K562 (cell line): ENCODE data around the gene ZNF574. TPM values are rescaled to one million over a fixed set of nuclear protein-coding genes. Genes with fewer than 3 reads are reported as not detected.

ENCODE experiments used
- ATAC-seq: fragments of 200-7000 bp; cut with Tn5 transposase; 3 replicates; pipeline ENCODE4 v1.9.1; 2020; ENCODE audit warnings: moderate library complexity
- BruUV-seq: library from RNA; stranded (reverse); fragments of 400-500 nt; replicated peaks from 2 replicates; lab custom pipeline; 2021; lab: Mats Ljungman, UMichigan
- CTCF ChIA-PET: fragments of 300-600 bp; formaldehyde crosslinking; extraction: SDS; loops from one replicate; lab custom pipeline; 2021; ENCODE audit warnings: low intra/inter-chr PET ratio; lab: Yijun Ruan, JAX
- POLR2A ChIA-PET: fragments of 300-600, 350-650 bp; sonication (Branson Sonifier 250); formaldehyde crosslinking; extraction: SDS; loops from one replicate; lab custom pipeline; 2021; ENCODE audit warnings: antibody characterized with exemption, inconsistent platforms; lab: Yijun Ruan, JAX
- DNase-seq, 4 experiments: peaks; one replicate each; pipeline versions ENCODE4 v3.0.0 to v3.0.0-alpha.2; 2011 to 2018; ENCODE audit warnings: low spot score in 3 of 4, mixed read lengths in 3 of 4; ENCODE audit errors: extremely low read depth in 1 of 4
- FAIRE-seq: peaks from 2 replicates; lab custom pipeline; 2011; peaks lifted over from hg19 to GRCh38; lab: Jason Lieb, UNC
- H2AFZ ChIP-seq: 2 replicates; pipeline ENCODE4 v1.6.0; 2011; ENCODE audit warnings: low read depth, low read length, control low read depth, inconsistent platforms
- H3K27ac ChIP-seq: fragments of 200-600 bp; 3 replicates; pipeline ENCODE4 v1.8.0; 2011; ENCODE audit warnings: low read depth, mild to moderate bottlenecking, control low read depth, inconsistent platforms, low read length, moderate library complexity, mixed read lengths; ENCODE audit errors: extremely low read depth
- H3K27me3 ChIP-seq, 2 experiments: fragments of 300-600 bp in 1 of 2; 2 replicates in 1 of 2; 3 replicates in 1 of 2; pipeline versions ENCODE4 v1.6.0 to v1.8.0; 2011; ENCODE audit warnings: inconsistent platforms in 2 of 2, low read length in 2 of 2, mild to moderate bottlenecking in 1 of 2, mixed read lengths in 1 of 2, moderate library complexity in 1 of 2; ENCODE audit not compliant: control insufficient read depth in 2 of 2, insufficient read depth in 2 of 2
- H3K36me3 ChIP-seq: fragments of 300-600 bp; 3 replicates; pipeline ENCODE4 v1.8.0; 2011; ENCODE audit warnings: mild to moderate bottlenecking, low read length, inconsistent platforms; ENCODE audit not compliant: control insufficient read depth, insufficient read depth
- H3K4me1 ChIP-seq, 2 experiments: fragments of 200-600 bp in 1 of 2; replicated peaks in 1 of 2; 2 replicates in 1 of 2; 3 replicates in 1 of 2; pipeline versions ENCODE4 v1.5.1 to v1.8.0; 2011; ENCODE audit warnings: inconsistent platforms in 2 of 2, low read length in 2 of 2, mild to moderate bottlenecking in 1 of 2, mixed read lengths in 1 of 2, moderate library complexity in 1 of 2; ENCODE audit not compliant: control insufficient read depth in 2 of 2, insufficient read depth in 2 of 2
- H3K4me2 ChIP-seq: 2 replicates; pipeline ENCODE4 v1.6.1; 2011; ENCODE audit warnings: low read length, control low read depth, inconsistent platforms, mixed read lengths; ENCODE audit not compliant: insufficient read depth
- H3K4me3 ChIP-seq: fragments of 200-600 bp; sonication (generic), shearing (Covaris generic); 2 replicates; pipeline ENCODE4 v1.5.1; 2016; ENCODE audit warnings: control low read depth, inconsistent platforms
- H3K79me2 ChIP-seq: fragments of 200-600 bp; 3 replicates; pipeline ENCODE4 v1.8.0; 2011; ENCODE audit warnings: low read length, inconsistent platforms; ENCODE audit not compliant: control insufficient read depth, insufficient read depth
- H3K9ac ChIP-seq, 2 experiments: 2 replicates each; pipeline versions ENCODE4 v1.6.0 to v1.6.1; 2011; ENCODE audit warnings: low read depth in 2 of 2, low read length in 2 of 2, control low read depth in 1 of 2, inconsistent platforms in 1 of 2, mild to moderate bottlenecking in 1 of 2, mixed read lengths in 1 of 2; ENCODE audit not compliant: insufficient read depth in 1 of 2
- H3K9me1 ChIP-seq: one replicate; pipeline ENCODE4 v1.6.0; 2011; ENCODE audit warnings: inconsistent platforms, mild to moderate bottlenecking, low read length, moderate library complexity; ENCODE audit not compliant: control insufficient read depth, insufficient read depth
- H3K9me3 ChIP-seq: replicated peaks from 2 replicates; pipeline ENCODE4 v1.5.1; 2011; ENCODE audit warnings: low read depth, low read length, inconsistent platforms; ENCODE audit not compliant: control insufficient read depth, insufficient read depth
- H4K20me1 ChIP-seq: replicated peaks from 2 replicates; pipeline ENCODE4 v1.6.1; 2011; ENCODE audit warnings: low read length, inconsistent platforms, mixed read lengths; ENCODE audit not compliant: control insufficient read depth, insufficient read depth
- CEBPB ChIP-seq: fragments of 450-650 bp; IDR thresholded peaks from 2 replicates; pipeline ENCODE4 v1.6.1; 2016; ENCODE audit warnings: missing genetic modification characterization, missing compliant biosample characterization
- ILK ChIP-seq: fragments of 450-650 bp; IDR thresholded peaks from 2 replicates; pipeline ENCODE4 v1.6.1; 2016; ENCODE audit warnings: missing genetic modification characterization, low read depth, mild to moderate bottlenecking, missing compliant biosample characterization, moderate library complexity, borderline replicate concordance
- XRCC4 ChIP-seq: IDR thresholded peaks from one replicate; pipeline ENCODE4 v1.6.1; 2011; ENCODE audit not compliant: insufficient read depth, insufficient read length; ENCODE audit errors: extremely low read depth
- ZNF121 ChIP-seq: sonication (generic); formaldehyde crosslinking; conservative IDR thresholded peaks from 2 replicates; pipeline ENCODE4 v1.8.0; 2022; ENCODE audit warnings: missing genetic modification reagents
- WGBS: fragments of 100-300 bp; shearing (Covaris generic); methylation state at CpG from one replicate; pipeline ENCODE4 v1.1.6; 2016; ENCODE audit warnings: low coverage, mixed read lengths; ENCODE audit not compliant: insufficient coverage; ENCODE audit errors: missing lambda C conversion rate; 5-methylcytosine and 5-hydroxymethylcytosine counted together
- in situ Hi-C: fragments of 300-500 bp; cut with MboI; formaldehyde crosslinking; loops from 4 replicates; pipeline ENCODE4 v1.15.0; 2018; ENCODE audit warnings: inconsistent platforms, mixed read lengths
- intact Hi-C: fragments of 100-400 bp; cut with micrococcal nuclease; formaldehyde crosslinking; loops from 2 replicates; pipeline ENCODE4 v1.14.2; 2022
- polyA plus RNA-seq, 8 experiments: library from polyadenylated mRNA; depleted of rRNA in 4 of 8; stranded (reverse) in 5 of 8; unstranded in 3 of 8; fragments of >200 nt; fragmentation: Nextera tagmentation in 2 of 8; fragmentation: Illumina TruSeq in 1 of 8; extraction: Ambion mirVana in 2 of 8; extraction: Trizol in 1 of 8; gene quantifications; 2 replicates each; pipeline versions ENCODE4 v1.2.1 to v1.2.3, GENCODE V29; 2011 to 2014; ENCODE audit warnings: inconsistent platforms in 1 of 8, missing spikeins in 1 of 8
- total RNA-seq, 7 experiments: library from RNA; depleted of rRNA in 6 of 7; stranded (reverse); fragments of >200 nt in 6 of 7; fragmentation: Illumina TruSeq in 2 of 7; extraction: Trizol in 2 of 7; gene quantifications; 2 replicates each; pipeline versions ENCODE4 v1.2.1 to v1.2.3, GENCODE V29; 2011 to 2021; ENCODE audit warnings: low replicate concordance in 1 of 7
- TF ChIP-seq, protein P1 (sequence below), 2 experiments: fragments of 250-450 bp in 1 of 2; fragments of 450-650 bp in 1 of 2; sonication (Bioruptor Pico) in 1 of 2; IDR thresholded peaks; 2 replicates each; pipeline versions ENCODE4 v1.6.1 to v1.8.0; 2016 to 2021; ENCODE audit warnings: mild to moderate bottlenecking in 2 of 2, moderate library complexity in 2 of 2, missing compliant biosample characterization in 1 of 2, missing genetic modification characterization in 1 of 2

ZNF574 gene
- total and polyA plus RNA-seq, 9 of the 15 experiments (the other 6 are each of a cell fraction or from before 2014, with no cell fraction given), result 0.24 to 20.7 (median 8.4) TPM

DNA sequence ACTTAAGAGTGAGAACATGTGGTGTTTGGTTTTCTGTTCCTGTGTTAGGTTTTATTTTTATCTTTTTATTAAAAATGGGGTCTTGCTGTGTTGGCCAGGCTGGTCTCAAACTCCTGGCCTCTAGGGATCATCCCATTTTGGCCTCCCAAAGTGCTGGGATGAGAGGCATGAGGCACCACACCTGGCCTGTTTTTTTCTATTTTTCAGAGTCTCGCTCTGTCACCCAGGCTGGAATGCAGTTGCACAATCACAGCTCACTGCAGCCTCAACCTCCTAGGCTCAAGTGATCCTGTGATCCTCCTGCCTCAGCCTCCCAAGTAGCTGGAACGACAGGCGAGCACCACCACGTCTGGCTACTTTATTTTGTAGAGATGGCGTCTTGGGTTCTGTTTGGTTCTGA is 7.6 kb downstream of the ZNF574 start:
- POLR2A ChIA-PET, result no interaction called here
- 84% methylated on average over 5 of the region's 5 CpGs for WGBS
- Histone ChIP-seq H3K27me3 (no peaks in the 10 kb centered on the region), H4K20me1 (peaks cover 10% of the 10 kb centered on the region; the same call in 1 of the 2 replicates)
- no peak for TF ChIP-seq ILK (tag)
- TF ChIP-seq, protein P1, sequence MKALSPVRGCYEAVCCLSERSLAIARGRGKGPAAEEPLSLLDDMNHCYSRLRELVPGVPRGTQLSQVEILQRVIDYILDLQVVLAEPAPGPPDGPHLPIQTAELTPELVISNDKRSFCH (CRISPR knock-in tag; IDR thresholded peaks at IDR 0.05), result no peak
- TF ChIP-seq, protein P1 (tag; IDR thresholded peaks at IDR 0.05), result no peak
- peak; percentile 70 for TF ChIP-seq CEBPB (tag)
- TF ChIP-seq ZNF121 (CRISPR knock-in tag), result peak; percentile 87
- no peak for TF ChIP-seq XRCC4
- TF ChIP-seq, all 486 proteins: peak for 2
- Histone ChIP-seq H3K4me1 (peaks cover 7 to 24% of the 10 kb centered on the region in 2 experiments; a peak in 4 of 5 replicates), H3K4me3 (no peak overlapping the region), H3K9me3 (no peaks in the 10 kb centered on the region), H3K4me2 (no peak overlapping the region), H3K27ac (no peak overlapping the region), H3K79me2 (peaks cover 9% of the 10 kb centered on the region), H3K9me1 (no peaks in the 10 kb centered on the region), H2AFZ (no peak overlapping the region), H3K9ac (no peak overlapping the region), H3K36me3 (peaks cover 38% of the 10 kb centered on the region)
- intact Hi-C loops (no loop called here), in situ Hi-C loops (no loop called here)
- ATAC-seq (no peak), FAIRE-seq (no peak), DNase-seq (no peak)
- CTCF ChIA-PET, result no interaction called here
- BruUV-seq, result no TSS peak
